Measurements from ENCODE around the gene ABI3BP.

Gene ABI3BP

DNA sequence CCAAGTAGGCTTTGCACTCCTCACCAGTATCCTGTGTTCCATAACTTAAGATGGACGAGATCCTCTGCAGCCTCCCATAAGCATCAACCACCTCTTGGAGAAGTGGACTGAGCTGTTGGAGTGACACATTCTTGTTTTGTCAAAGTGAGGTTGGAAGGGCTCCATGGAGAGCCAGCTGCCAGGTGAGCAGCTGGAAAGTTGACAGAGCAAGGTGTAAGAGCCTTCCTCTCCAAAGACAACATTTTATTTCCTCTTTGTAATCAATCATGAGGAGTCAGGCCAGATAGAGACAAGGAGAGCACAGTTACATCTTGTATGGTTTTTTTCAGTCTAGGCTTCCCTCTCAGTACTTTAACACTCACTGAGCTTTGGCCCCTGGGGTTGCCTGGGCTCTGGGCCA is 5.1 kb downstream of the ABI3BP start:
- TF ChIP-seq, protein P1, sequence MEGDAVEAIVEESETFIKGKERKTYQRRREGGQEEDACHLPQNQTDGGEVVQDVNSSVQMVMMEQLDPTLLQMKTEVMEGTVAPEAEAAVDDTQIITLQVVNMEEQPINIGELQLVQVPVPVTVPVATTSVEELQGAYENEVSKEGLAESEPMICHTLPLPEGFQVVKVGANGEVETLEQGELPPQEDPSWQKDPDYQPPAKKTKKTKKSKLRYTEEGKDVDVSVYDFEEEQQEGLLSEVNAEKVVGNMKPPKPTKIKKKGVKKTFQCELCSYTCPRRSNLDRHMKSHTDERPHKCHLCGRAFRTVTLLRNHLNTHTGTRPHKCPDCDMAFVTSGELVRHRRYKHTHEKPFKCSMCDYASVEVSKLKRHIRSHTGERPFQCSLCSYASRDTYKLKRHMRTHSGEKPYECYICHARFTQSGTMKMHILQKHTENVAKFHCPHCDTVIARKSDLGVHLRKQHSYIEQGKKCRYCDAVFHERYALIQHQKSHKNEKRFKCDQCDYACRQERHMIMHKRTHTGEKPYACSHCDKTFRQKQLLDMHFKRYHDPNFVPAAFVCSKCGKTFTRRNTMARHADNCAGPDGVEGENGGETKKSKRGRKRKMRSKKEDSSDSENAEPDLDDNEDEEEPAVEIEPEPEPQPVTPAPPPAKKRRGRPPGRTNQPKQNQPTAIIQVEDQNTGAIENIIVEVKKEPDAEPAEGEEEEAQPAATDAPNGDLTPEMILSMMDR (conservative IDR thresholded peaks at IDR 0.05; ENCODE audit: low read depth): no peak
- no peak for DNase-seq (ENCODE audit: low spot score)
- CTCF ChIA-PET: no interaction called here
- no peak overlapping the region for H3K27ac ChIP-seq
- POLR2A ChIA-PET (ENCODE audit: low non-redundant PET): no interaction called here

DNA sequence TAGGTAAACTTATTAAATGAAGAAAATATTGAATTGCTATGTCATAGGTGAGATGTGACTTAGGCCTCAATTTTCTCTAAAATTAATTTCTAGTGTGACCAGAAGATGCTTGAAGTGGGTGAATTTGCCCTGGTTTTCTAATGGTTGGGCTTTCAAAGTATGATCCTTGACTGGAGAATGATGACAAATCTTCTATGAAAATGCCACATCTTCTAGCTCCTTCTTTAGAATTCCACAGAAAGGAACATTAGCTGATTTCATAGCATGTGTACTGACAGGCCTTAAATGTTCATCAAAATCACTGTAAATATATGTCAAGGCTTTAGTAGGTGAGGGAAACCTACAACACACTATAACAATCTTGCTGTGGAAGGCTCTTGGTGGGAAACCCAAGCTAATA is 8.9 kb downstream of the ABI3BP start:
- CTCF ChIA-PET: interaction anchor here (0.6 kb wide), 1 partner anchor 196 kb away, joined by 3 read pairs; no protein-coding TSS in a partner anchor

DNA sequence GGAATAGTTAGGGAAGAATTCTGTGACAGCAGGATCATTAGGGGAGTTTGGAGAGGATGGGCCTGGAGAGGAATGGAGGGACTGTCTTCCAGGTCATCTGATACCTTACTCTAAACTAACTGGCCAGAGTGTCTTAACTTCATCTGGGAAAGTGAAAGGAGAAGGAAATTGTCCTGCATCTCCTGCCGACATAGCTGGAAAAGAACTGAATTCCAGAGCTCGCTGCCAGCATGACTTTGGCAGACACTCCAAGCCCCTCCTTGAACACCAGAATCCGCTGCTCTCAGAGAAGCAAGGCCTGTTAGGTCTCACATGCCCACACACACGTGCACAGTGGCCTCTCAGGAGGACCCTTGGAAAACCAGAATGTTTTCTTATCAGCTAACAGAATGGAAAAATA is 10.5 kb downstream of the ABI3BP start:
- DNase-seq (ENCODE audit: low spot score): no peak
- TF ChIP-seq, protein P1 (conservative IDR thresholded peaks at IDR 0.05; ENCODE audit: low read depth): no peak
- ChIA-PET POLR2A (ENCODE audit: low non-redundant PET) (no interaction called here), CTCF (interaction anchor here (0.6 kb wide), 1 partner anchor 129 kb away, joined by 3 read pairs; no protein-coding TSS in a partner anchor)
- no peak overlapping the region for H3K27ac ChIP-seq

More for the DNA sequence above, 8.9 kb downstream of the ABI3BP start:
- POLR2A ChIA-PET (ENCODE audit: low non-redundant PET): no interaction called here
- H3K27ac ChIP-seq: no peak overlapping the region
- DNase-seq (ENCODE audit: low spot score): no peak
- TF ChIP-seq, protein P1 (conservative IDR thresholded peaks at IDR 0.05; ENCODE audit: low read depth): no peak

DNA sequence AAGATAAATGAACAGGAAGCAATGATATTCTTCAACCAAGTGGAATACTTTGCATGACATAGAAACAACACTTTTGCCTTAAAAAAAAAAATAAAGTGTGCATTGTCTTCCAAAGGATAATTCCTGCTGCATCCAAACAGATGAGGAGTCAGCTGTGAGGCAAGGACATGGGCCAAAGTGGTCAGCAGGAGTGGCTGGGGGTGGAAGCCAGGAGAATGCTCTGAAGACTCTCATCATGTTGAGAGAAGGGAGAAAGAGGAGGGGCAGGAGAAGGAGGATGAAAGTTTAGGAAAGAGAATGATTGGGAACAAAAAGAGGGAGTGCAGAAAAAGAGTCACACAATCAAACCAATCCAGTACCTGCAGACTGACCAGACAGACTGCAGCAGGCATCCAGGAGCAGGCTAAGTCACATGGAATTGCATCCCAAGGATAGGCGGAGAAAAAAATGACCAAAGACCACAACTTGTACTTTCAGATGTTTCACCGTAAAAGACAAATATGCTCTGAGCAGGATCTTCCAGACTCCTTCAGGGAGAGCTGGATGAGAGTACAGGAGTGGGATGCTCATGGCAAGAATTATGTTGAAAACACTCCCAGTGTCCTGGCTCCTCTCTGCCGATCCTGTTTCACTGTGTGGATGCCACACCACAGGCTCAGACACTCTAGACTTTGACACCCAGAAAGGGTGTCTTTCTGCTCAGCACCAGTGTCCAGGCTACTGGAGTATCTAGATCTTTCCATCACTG is 11.9 kb downstream of the ABI3BP start:
- DNase-seq (ENCODE audit: low spot score): no peak
- no peak overlapping the region for H3K27ac ChIP-seq
- ChIA-PET POLR2A (ENCODE audit: low non-redundant PET) (no interaction called here), CTCF (no interaction called here)
- TF ChIP-seq, protein P1 (conservative IDR thresholded peaks at IDR 0.05; ENCODE audit: low read depth): no peak

DNA sequence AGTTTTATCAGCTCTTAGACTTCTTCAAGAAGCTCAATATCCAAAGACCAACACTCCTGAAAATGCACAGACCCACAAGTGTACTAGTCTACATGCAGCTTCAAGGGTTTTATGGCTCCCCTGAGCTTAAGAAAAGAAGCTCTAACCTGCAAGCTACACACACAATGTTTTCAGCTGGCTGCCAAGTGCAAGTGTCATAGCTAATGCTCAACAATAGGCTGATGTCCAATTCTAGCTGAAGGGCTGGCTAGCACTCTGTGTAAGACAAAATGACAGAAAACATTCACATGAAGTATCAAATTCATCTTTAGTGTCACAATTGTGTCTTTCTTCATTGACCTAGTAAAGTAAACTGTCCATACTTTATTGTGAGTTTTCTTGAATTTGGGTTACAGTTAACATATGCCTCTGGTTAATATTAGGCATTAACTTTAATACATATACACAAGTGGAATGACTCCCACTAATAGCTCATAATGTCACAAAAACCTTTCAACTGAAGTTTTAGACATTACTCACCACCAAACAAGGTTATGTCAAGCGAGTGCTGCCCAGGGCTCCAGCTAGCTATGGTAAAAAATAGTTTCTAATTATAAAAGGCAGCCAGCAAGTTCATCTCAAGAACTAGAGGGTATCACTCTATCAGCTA is 15.1 kb downstream of the ABI3BP start:
- TF ChIP-seq, protein P1 (conservative IDR thresholded peaks at IDR 0.05; ENCODE audit: low read depth): no peak
- no peak for DNase-seq (ENCODE audit: low spot score)
- POLR2A ChIA-PET (ENCODE audit: low non-redundant PET): no interaction called here
- CTCF ChIA-PET: interaction anchor here (0.5 kb wide), 1 partner anchor 21 kb away, joined by 4 read pairs; no protein-coding TSS in a partner anchor
- no peak overlapping the region for H3K27ac ChIP-seq

DNA sequence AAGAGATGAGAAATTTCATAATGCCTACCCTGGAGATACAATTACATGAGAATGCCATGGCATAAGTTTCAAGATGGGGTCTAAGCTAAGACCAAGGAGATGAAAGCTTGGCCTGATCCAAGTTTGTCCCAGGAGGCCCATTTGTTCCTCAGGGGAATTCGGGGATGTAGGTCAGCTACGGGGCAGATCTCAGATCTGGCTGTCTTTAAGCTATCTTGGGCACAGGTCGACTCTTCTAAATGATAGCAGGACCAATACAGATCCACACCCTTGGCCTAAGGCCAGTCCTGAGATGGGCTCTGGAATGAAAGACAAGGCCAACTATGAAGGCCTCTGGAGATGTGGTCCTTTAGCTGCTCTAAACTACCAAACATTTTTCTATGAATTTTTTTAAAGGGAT is 16.6 kb downstream of the ABI3BP start:
- CTCF ChIA-PET: no interaction called here
- no peak overlapping the region for H3K27ac ChIP-seq
- DNase-seq (ENCODE audit: low spot score): no peak
- TF ChIP-seq, protein P1 (conservative IDR thresholded peaks at IDR 0.05; ENCODE audit: low read depth): no peak
- POLR2A ChIA-PET (ENCODE audit: low non-redundant PET): no interaction called here

Measured in RWPE1 (cell line).